Stomach smooth muscle (tissue), 2 donors: ENCODE results near the gene NEK6.

Experiments
- H3K27ac ChIP-seq: one replicate; pipeline ENCODE4 v1.7.0; 2013; ENCODE audit warnings: mild to moderate bottlenecking, low read length, inconsistent platforms
- H3K27me3 ChIP-seq, 2 donors: one replicate each; pipeline ENCODE4 v1.7.0; 2013; ENCODE audit warnings: low read length in 2 of 2; ENCODE audit not compliant: insufficient read depth in 2 of 2, control insufficient read depth in 1 of 2
- H3K36me3 ChIP-seq, 2 donors: one replicate each; pipeline ENCODE4 v1.7.0; 2013; ENCODE audit warnings: low read length in 2 of 2; ENCODE audit not compliant: control insufficient read depth in 2 of 2, insufficient read depth in 2 of 2
- H3K4me1 ChIP-seq: one replicate; pipeline ENCODE4 v1.7.0; 2013; ENCODE audit warnings: low read length; ENCODE audit not compliant: control insufficient read depth, insufficient read depth
- H3K4me3 ChIP-seq, 2 donors: one replicate each; pipeline ENCODE4 v1.7.0; 2013; ENCODE audit warnings: low read length in 2 of 2
- H3K9ac ChIP-seq, 2 donors: one replicate each; pipeline ENCODE4 v1.7.0; 2013; ENCODE audit warnings: low read length in 2 of 2, mild to moderate bottlenecking in 1 of 2
- H3K9me3 ChIP-seq, 2 donors: one replicate each; pipeline ENCODE4 v1.7.0; 2013; ENCODE audit warnings: low read length in 2 of 2; ENCODE audit not compliant: control insufficient read depth in 2 of 2
- donor health status: healthy.
- donor health status: Pancreatic carcinoma.

NEK6 gene

GRCh38 chr9:124398191-124398935 is 140.6 kb downstream of the NEK6 start:
- no peak overlapping the region for H3K9ac ChIP-seq
- no peak overlapping the region for H3K4me3 ChIP-seq
- H3K36me3 ChIP-seq: peaks cover 12 to 13% of the 10 kb centered on the region in 2 donors
- no peak overlapping the region for H3K27ac ChIP-seq
- H3K27me3 ChIP-seq: no peaks in the 10 kb centered on the region
- peaks cover 22% of the 10 kb centered on the region for H3K4me1 ChIP-seq
- H3K9me3 ChIP-seq: no peaks in the 10 kb centered on the region

GRCh38 chr9:124399323-124399967 is 141.7 kb downstream of the NEK6 start:
- Histone ChIP-seq H3K27ac (peak overlapping the region; percentile 49), H3K36me3 (peaks cover 19 to 24% of the 10 kb centered on the region in 2 donors), H3K4me3 (peak overlapping the region in 1 of 2 donors; percentile 44), H3K27me3 (no peaks in the 10 kb centered on the region), H3K4me1 (peaks cover 22% of the 10 kb centered on the region), H3K9ac (no peak overlapping the region), H3K9me3 (no peaks in the 10 kb centered on the region)

- Histone ChIP-seq H3K9me3 (no peaks in the 10 kb centered on the region), H3K27me3 (no peaks in the 10 kb centered on the region), H3K36me3 (peaks cover 23 to 29% of the 10 kb centered on the region in 2 donors), H3K4me3 (peak overlapping the region in 1 of 2 donors; percentile 44), H3K27ac (peak overlapping the region; percentile 49), H3K9ac (peak overlapping the region in 1 of 2 donors; percentile 29), H3K4me1 (peaks cover 22% of the 10 kb centered on the region)
Measured at GRCh38 chr9:124399968-124400940, 142.5 kb downstream of the NEK6 start.
